Upper lobe of left lung (tissue), 6 donors: ENCODE data around the gene CDH26. TPM values are rescaled to one million over a fixed set of nuclear protein-coding genes. Genes with fewer than 3 reads are reported as not detected.

Experiments used
- ATAC-seq, 2 donors: fragments of 200-7000 bp; cut with Tn5 transposase; one replicate each; pipeline ENCODE4 v1.9.1; 2022; ENCODE audit warnings: mild to moderate bottlenecking in 2 of 2, moderate library complexity in 2 of 2; ENCODE audit not compliant: low FRiP score in 2 of 2
- DNase-seq, 2 donors: peaks; one replicate each; pipeline ENCODE4 v3.0.0-alpha.2; 2019 to 2020
- H3K27ac ChIP-seq, 4 donors: fragments of 200-600 bp; sonication (generic); one replicate each; pipeline ENCODE4 v1.5.1; 2016 to 2019
- H3K27me3 ChIP-seq, 4 donors: fragments of 200-600 bp; sonication (generic); one replicate each; pipeline ENCODE4 v1.5.1; 2017 to 2019
- H3K36me3 ChIP-seq, 4 donors: fragments of 200-600 bp; sonication (generic); one replicate each; pipeline ENCODE4 v1.5.1; 2016 to 2019
- H3K4me1 ChIP-seq, 4 donors: fragments of 200-600 bp; sonication (generic); one replicate each; pipeline ENCODE4 v1.5.1; 2018 to 2019
- H3K4me3 ChIP-seq, 4 donors: fragments of 200-600 bp; sonication (generic); one replicate each; pipeline ENCODE4 v1.5.1; 2017 to 2019; ENCODE audit warnings: mild to moderate bottlenecking in 2 of 4, moderate library complexity in 1 of 4
- H3K9me3 ChIP-seq, 4 donors: fragments of 200-600 bp; sonication (generic); one replicate each; pipeline ENCODE4 v1.5.1; 2018 to 2019
- CTCF ChIP-seq, 6 experiments: fragments of 450-650 bp in 4 of 6; fragments of 200-600 bp in 2 of 6; sonication (generic) in 2 of 6; IDR thresholded peaks; one replicate each; pipeline ENCODE4 v1.5.1; 2016 to 2019; ENCODE audit warnings: antibody characterized with exemption in 6 of 6
- EP300 ChIP-seq, 4 donors: sonication (generic); formaldehyde crosslinking; IDR thresholded peaks; one replicate each; pipeline ENCODE4 v1.5.1; 2017; ENCODE audit warnings: antibody characterized with exemption in 4 of 4, control low read depth in 2 of 4
- POLR2A ChIP-seq, 4 donors: fragments of 450-650 bp; IDR thresholded peaks; one replicate each; pipeline ENCODE4 v1.5.1; 2016 to 2017; ENCODE audit warnings: antibody characterized with exemption in 4 of 4, mild to moderate bottlenecking in 2 of 4
- POLR2AphosphoS5 ChIP-seq, 2 donors: sonication (generic); formaldehyde crosslinking; IDR thresholded peaks; one replicate each; pipeline ENCODE4 v1.5.1; 2017; ENCODE audit warnings: antibody characterized with exemption in 2 of 2
- WGBS, 2 donors: methylation state at CpG; one replicate each; pipeline ENCODE4 v1.1.5; 2017 to 2018; 5-methylcytosine and 5-hydroxymethylcytosine counted together
- total RNA-seq, 6 donors: library from RNA; depleted of rRNA in 4 of 6; stranded (reverse); fragments of >200 nt in 4 of 6; gene quantifications; one replicate each; pipeline versions ENCODE4 v1.1.0 to v1.2.1, GENCODE V29; 2016 to 2021
- donor health status: DM: no; HTN: no; CAD: no; lungs with moderate emphysema.
- donor health status: DM: no; HTN: yes; CAD: no; lungs with severe emphysema.

Gene CDH26
- total RNA-seq, 6 donors from 2014 or later: 4.0 to 18.9 (median 11.1) TPM

GRCh38 chr20:59939052-59939878, 19.0 kb upstream of the CDH26 start:
- peaks cover 10 to 27% (median 11%) of the 10 kb centered on the region in 4 donors for H3K36me3 ChIP-seq
- ATAC-seq: peak in 1 of 2 donors; percentile 53
- H3K4me3 ChIP-seq: peak overlapping the region; percentile 55 to 80 (median 76)
- H3K27me3 ChIP-seq: no peaks in the 10 kb centered on the region
- TF ChIP-seq EP300 (IDR thresholded peaks at IDR 0.05): no peak
- TF ChIP-seq POLR2AphosphoS5 (IDR thresholded peaks at IDR 0.05): no peak
- TF ChIP-seq CTCF (IDR thresholded peaks at IDR 0.05): no peak
- peaks cover 40 to 55% (median 50%) of the 10 kb centered on the region in 4 donors for H3K4me1 ChIP-seq
- DNase-seq: peak; percentile 29 to 90
- 67 to 94% methylated on average over 31 to 70 of the region's 104 CpGs for WGBS, 2 donors
- H3K9me3 ChIP-seq: no peaks in the 10 kb centered on the region
- H3K27ac ChIP-seq: peak overlapping the region; percentile 96 to 98 (median 96)

- no peaks in the 10 kb centered on the region for H3K9me3 ChIP-seq
- peak overlapping the region; percentile 96 to 98 (median 96) for H3K27ac ChIP-seq
- peaks cover 41 to 55% (median 49%) of the 10 kb centered on the region in 4 donors for H3K4me1 ChIP-seq
- H3K4me3 ChIP-seq: peak overlapping the region; percentile 55 to 80 (median 76)
- WGBS, 2 donors: 0% methylated on average over 7 to 10 of the region's 24 CpGs
- peaks cover 11 to 33% (median 15%) of the 10 kb centered on the region in 4 donors for H3K36me3 ChIP-seq
- TF ChIP-seq POLR2A (IDR thresholded peaks at IDR 0.05) (no peak), POLR2AphosphoS5 (IDR thresholded peaks at IDR 0.05) (no peak), CTCF (IDR thresholded peaks at IDR 0.05) (no peak), EP300 (IDR thresholded peaks at IDR 0.05) (no peak)
- H3K27me3 ChIP-seq: no peaks in the 10 kb centered on the region
- ATAC-seq: peak in 1 of 2 donors; percentile 72
- peak in 1 of 2 donors; percentile 68 for DNase-seq
These were observed 18.4 kb upstream of the CDH26 start for GRCh38 chr20:59939879-59940128.

GRCh38 chr20:59940129-59940955, 17.9 kb upstream of the CDH26 start, which contains the start of the genes FAM217B and PPP1R3D:
FAM217B (plus strand) TSS chr20:59940389; CDS start chr20:59943944, 3,555 bp downstream.
PPP1R3D (minus strand) TSS chr20:59940305; CDS start chr20:59939931, 374 bp downstream.
- 1% methylated on average over 13 to 56 of the region's 57 CpGs for WGBS, 2 donors
- Histone ChIP-seq H3K4me3 (peak within 1 kb of the TSS; percentile 55 to 80 (median 76)), H3K9me3 (no peaks in the 10 kb centered on the region), H3K27me3 (no peaks in the 10 kb centered on the region), H3K27ac (peak within 1 kb of the TSS; percentile 96 to 98 (median 96)), H3K36me3 (peaks cover 13 to 38% (median 15%) of the 10 kb centered on the region in 4 donors), H3K4me1 (peaks cover 47 to 61% (median 52%) of the 10 kb centered on the region in 4 donors)
- ATAC-seq (peak; percentile 98 to 99), DNase-seq (peak; percentile 100)
- TF ChIP-seq EP300 (IDR thresholded peaks at IDR 0.05) (peak in 1 of 4 donors; percentile 41), POLR2A (IDR thresholded peaks at IDR 0.05) (peak; percentile 27 to 95 (median 89)), CTCF (IDR thresholded peaks at IDR 0.05) (peak in 4 of 6 experiments; percentile 14 to 32 (median 20)), POLR2AphosphoS5 (IDR thresholded peaks at IDR 0.05) (peak; percentile 50 to 81)

GRCh38 chr20:59940956-59941294, 17.3 kb upstream of the CDH26 start:
- Histone ChIP-seq H3K4me1 (peaks cover 53 to 66% (median 54%) of the 10 kb centered on the region in 4 donors), H3K4me3 (peak overlapping the region; percentile 32 to 80 (median 76)), H3K27ac (peak overlapping the region; percentile 96 to 98 (median 96)), H3K9me3 (no peaks in the 10 kb centered on the region), H3K36me3 (peaks cover 13 to 36% (median 15%) of the 10 kb centered on the region in 4 donors), H3K27me3 (no peaks in the 10 kb centered on the region)
- WGBS, 2 donors: 0 to 1% methylated on average over 3 to 4 of the region's 4 CpGs
- ATAC-seq (no peak), DNase-seq (no peak)
- no peak for TF ChIP-seq POLR2AphosphoS5 (IDR thresholded peaks at IDR 0.05)

GRCh38 chr20:59942245-59942644, 16.0 kb upstream of the CDH26 start:
- Histone ChIP-seq H3K27ac (peak overlapping the region in 2 of 4 donors; percentile 96 to 97), H3K4me1 (peaks cover 41 to 65% (median 47%) of the 10 kb centered on the region in 4 donors), H3K27me3 (no peaks in the 10 kb centered on the region), H3K36me3 (peaks cover 13 to 32% (median 15%) of the 10 kb centered on the region in 4 donors), H3K4me3 (no peak overlapping the region), H3K9me3 (no peaks in the 10 kb centered on the region)
- DNase-seq (no peak), ATAC-seq (no peak)
- 76 to 85% methylated on average over 2 of the region's 2 CpGs for WGBS, 2 donors
- TF ChIP-seq CTCF (IDR thresholded peaks at IDR 0.05) (no peak), EP300 (IDR thresholded peaks at IDR 0.05) (no peak), POLR2AphosphoS5 (IDR thresholded peaks at IDR 0.05) (no peak), POLR2A (IDR thresholded peaks at IDR 0.05) (no peak)
